Heart left ventricle (tissue), 13 donors: ENCODE data around the gene PCNT.

ENCODE experiments used
- POLR2A ChIP-seq, 2 donors: fragments of 450-650 bp; IDR thresholded peaks; one replicate each; pipeline ENCODE4 v1.6.1; 2017; ENCODE audit warnings: antibody characterized with exemption in 2 of 2, mild to moderate bottlenecking in 2 of 2, moderate library complexity in 2 of 2
- TF ChIP-seq, protein P1 (sequence below), 12 donors: fragments of 200-600 bp; sonication (generic) in 4 of 12; IDR thresholded peaks; one replicate each; pipeline versions ENCODE4 v1.5.0 to v1.8.0; 2018 to 2022; ENCODE audit warnings: antibody characterized with exemption in 12 of 12, mild to moderate bottlenecking in 5 of 12
- donor health status: ischemic (EF 13 %, LVEDD 7.1; RV severe dilation, severe dysfunction).
- donor health status: DM: no; HTN: yes; CAD: no.
- donor health status: DM: no; HTN: no; CAD: no.
- donor health status: ischemic (EF 25% LVEDD 6.9; RV normal size, moderate dysfunction).
- donor health status: ischemic (EF 25% LVEDD 5.7; RV mildly dilated, moderate dysfunction).
- donor health status: ischemic (EF 35%, LVEDD 5.7; RV mildly dilated, moderate dysfunction).
- donor health status: nonischemic (EF 11% LVEDD 7.7; RV severe dilation, severe dysfunction).
- donor health status: DM: yes; HTN: yes; CAD: no.
- donor health status: PGD.
- donor health status: ischemic (EF 29% LVEDD 5.4; RV normal size, mild dysfunction).
- donor health status: nonischemic (EF 23%, LVEDD 6.1; RV moderate dilation, normal function).

DNA sequence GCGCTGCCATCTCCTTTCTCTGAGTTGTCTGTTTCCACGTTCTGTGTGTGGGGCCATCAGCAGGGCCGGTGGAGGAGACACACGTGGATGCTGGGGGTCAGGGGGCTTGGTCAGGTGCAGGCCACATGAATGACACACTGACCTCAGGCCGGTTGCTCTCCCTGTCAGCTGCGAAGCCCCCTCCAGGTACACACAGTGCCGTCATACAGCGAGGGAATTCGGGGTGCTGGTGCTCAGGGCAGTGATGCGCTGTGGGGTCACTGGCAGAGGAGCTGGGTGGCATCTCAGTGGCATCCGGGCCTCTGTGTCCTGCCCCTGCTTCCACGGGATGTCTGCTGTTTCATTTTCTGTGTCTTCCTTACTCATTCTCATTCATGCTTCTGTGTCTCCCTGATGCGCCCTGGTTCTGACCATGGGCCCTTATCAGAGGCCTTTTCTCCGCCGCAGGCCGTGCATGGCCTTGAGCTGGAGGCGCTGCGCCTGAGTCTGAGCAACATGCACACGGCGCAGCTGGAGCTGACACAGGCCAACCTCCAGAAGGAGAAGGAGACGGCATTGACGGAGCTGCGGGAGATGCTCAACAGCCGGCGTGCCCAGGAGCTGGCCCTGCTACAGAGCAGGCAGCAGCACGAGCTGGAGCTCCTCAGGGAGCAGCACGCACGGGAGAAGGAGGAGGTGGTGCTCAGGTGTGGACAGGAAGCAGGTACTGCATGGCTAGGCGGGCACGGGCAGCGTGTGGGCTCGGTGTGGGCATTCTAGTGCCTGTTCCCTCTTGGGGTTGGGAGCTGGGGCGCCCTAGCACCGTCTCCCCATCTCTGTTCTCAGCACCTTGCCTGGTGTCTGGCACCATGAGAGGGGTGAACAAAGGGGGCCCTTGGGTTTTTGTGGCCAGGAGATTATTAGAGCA, 22.6 kb downstream of the PCNT start:
- TF ChIP-seq, protein P1, sequence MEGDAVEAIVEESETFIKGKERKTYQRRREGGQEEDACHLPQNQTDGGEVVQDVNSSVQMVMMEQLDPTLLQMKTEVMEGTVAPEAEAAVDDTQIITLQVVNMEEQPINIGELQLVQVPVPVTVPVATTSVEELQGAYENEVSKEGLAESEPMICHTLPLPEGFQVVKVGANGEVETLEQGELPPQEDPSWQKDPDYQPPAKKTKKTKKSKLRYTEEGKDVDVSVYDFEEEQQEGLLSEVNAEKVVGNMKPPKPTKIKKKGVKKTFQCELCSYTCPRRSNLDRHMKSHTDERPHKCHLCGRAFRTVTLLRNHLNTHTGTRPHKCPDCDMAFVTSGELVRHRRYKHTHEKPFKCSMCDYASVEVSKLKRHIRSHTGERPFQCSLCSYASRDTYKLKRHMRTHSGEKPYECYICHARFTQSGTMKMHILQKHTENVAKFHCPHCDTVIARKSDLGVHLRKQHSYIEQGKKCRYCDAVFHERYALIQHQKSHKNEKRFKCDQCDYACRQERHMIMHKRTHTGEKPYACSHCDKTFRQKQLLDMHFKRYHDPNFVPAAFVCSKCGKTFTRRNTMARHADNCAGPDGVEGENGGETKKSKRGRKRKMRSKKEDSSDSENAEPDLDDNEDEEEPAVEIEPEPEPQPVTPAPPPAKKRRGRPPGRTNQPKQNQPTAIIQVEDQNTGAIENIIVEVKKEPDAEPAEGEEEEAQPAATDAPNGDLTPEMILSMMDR (IDR thresholded peaks at IDR 0.05), result no peak
- no peak for TF ChIP-seq POLR2A (IDR thresholded peaks at IDR 0.05)
